GM23248 (cell line): ENCODE measurements around the gene TICAM2.

Experiments
- EZH2 ChIP-seq: fragments of 200-600 bp; sonication (generic); IDR thresholded peaks from 2 replicates; pipeline ENCODE4 v1.6.1; 2018; ENCODE audit warnings: antibody characterized with exemption, mild to moderate bottlenecking; ENCODE audit not compliant: insufficient read depth, poor library complexity, severe bottlenecking
- EZH2phosphoT487 ChIP-seq: fragments of 200-600 bp; sonication (generic); IDR thresholded peaks from 2 replicates; pipeline ENCODE4 v1.6.1; 2018; ENCODE audit warnings: antibody characterized with exemption, moderate library complexity, mild to moderate bottlenecking, low read depth; ENCODE audit not compliant: insufficient read depth

- TF ChIP-seq EZH2 (no peak), EZH2phosphoT487 (no peak)
Measured at GRCh38 chr5:115639377-115639776, 37.1 kb upstream of the TICAM2 start.
